IPS-20b (cell line): ENCODE data around the gene CNTN4.

Experiments
- H3K27ac ChIP-seq: one replicate; pipeline ENCODE4 v1.5.1; 2013; ENCODE audit warnings: low read length
- H3K27me3 ChIP-seq: 2 replicates; pipeline ENCODE4 v1.6.1; 2013; ENCODE audit warnings: mild to moderate bottlenecking, low read length, inconsistent platforms; ENCODE audit not compliant: insufficient read depth
- H3K36me3 ChIP-seq: 2 replicates; pipeline ENCODE4 v1.6.1; 2013; ENCODE audit warnings: low read depth, mild to moderate bottlenecking, inconsistent platforms, low read length, moderate library complexity; ENCODE audit not compliant: insufficient read depth
- H3K4me1 ChIP-seq: 2 replicates; pipeline ENCODE4 v1.6.1; 2013; ENCODE audit warnings: mild to moderate bottlenecking, control low read depth, inconsistent platforms, low read length, moderate library complexity; ENCODE audit not compliant: insufficient read depth
- H3K4me3 ChIP-seq: 2 replicates; pipeline ENCODE4 v1.5.1; 2013; ENCODE audit warnings: mild to moderate bottlenecking, low read length, inconsistent platforms
- H3K9ac ChIP-seq: 2 replicates; pipeline ENCODE4 v1.6.1; 2013; ENCODE audit warnings: low read depth, mild to moderate bottlenecking, inconsistent platforms, low read length, moderate library complexity
- H3K9me3 ChIP-seq: 2 replicates; pipeline ENCODE4 v1.6.1; 2013; ENCODE audit warnings: mild to moderate bottlenecking, low read depth, low read length, inconsistent platforms; ENCODE audit not compliant: insufficient read depth

The CNTN4 gene

GRCh38 chr3:2099028-2099671, 484 bp downstream of the CNTN4 start:
- H3K36me3 ChIP-seq, result no peaks in the 10 kb centered on the region
- H3K4me1 ChIP-seq, result peaks cover 6% of the 10 kb centered on the region; the same call in 1 of the 2 replicates
- H3K27me3 ChIP-seq, result peaks cover 84% of the 10 kb centered on the region
- H3K4me3 ChIP-seq, result peak overlapping the region; percentile 71
- no peak overlapping the region for H3K27ac ChIP-seq
- no peaks in the 10 kb centered on the region for H3K9me3 ChIP-seq
- H3K9ac ChIP-seq, result peak overlapping the region; percentile 31; the same call in 1 of the 2 replicates

DNA sequence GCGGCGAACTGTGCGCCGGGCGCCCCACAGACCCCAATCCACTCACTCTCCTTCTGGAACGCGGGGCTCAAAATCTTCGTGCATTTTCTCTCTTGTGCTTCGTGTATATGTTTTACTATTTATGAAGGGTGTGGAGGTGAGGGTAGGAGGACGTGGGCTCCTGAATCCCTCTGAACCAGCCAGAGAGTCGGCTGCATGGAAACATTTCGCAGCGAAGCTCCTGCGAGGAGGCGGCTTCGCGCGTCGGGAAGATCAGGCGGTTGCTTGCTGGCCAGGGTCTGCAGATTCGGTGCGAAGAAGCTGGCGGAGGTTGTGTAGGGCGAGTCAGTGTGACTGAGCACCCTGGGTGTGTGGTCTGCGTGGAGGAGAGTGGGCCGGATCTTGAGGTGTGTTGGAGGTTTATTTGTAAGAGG, 1.1 kb downstream of the CNTN4 start:
- H3K4me1 ChIP-seq, result peaks cover 5% of the 10 kb centered on the region; the same call in 1 of the 2 replicates
- H3K9ac ChIP-seq, result peak overlapping the region; percentile 31; the same call in 1 of the 2 replicates
- no peaks in the 10 kb centered on the region for H3K36me3 ChIP-seq
- 0 out of 2 replicates have a peak, but pooled peaks cover under 1% of the 10 kb centered on the region for H3K9me3 ChIP-seq
- H3K27me3 ChIP-seq, result peaks cover 78% of the 10 kb centered on the region
- peak overlapping the region; percentile 71 for H3K4me3 ChIP-seq
- H3K27ac ChIP-seq, result no peak overlapping the region

- Histone ChIP-seq H3K4me1 (no peaks in the 10 kb centered on the region), H3K27ac (no peak overlapping the region), H3K27me3 (peaks cover 15% of the 10 kb centered on the region), H3K9me3 (peaks cover 24% of the 10 kb centered on the region), H3K36me3 (no peaks in the 10 kb centered on the region), H3K4me3 (no peak overlapping the region), H3K9ac (no peak overlapping the region)
Measured at GRCh38 chr3:2106438-2106837, 7.8 kb downstream of the CNTN4 start.

GRCh38 chr3:2110597-2111117, 12.0 kb downstream of the CNTN4 start:
- Histone ChIP-seq H3K9me3 (peaks cover 16% of the 10 kb centered on the region), H3K36me3 (no peaks in the 10 kb centered on the region), H3K9ac (no peak overlapping the region), H3K4me3 (no peak overlapping the region), H3K27me3 (no peaks in the 10 kb centered on the region), H3K27ac (no peak overlapping the region), H3K4me1 (peaks cover 3% of the 10 kb centered on the region; the same call in 1 of the 2 replicates)

- H3K27me3 ChIP-seq, result no peaks in the 10 kb centered on the region
Measured at GRCh38 chr3:2114617-2115275, 16.1 kb downstream of the CNTN4 start.

GRCh38 chr3:2130726-2131125, 32.1 kb downstream of the CNTN4 start:
- no peak overlapping the region for H3K9ac ChIP-seq
- no peaks in the 10 kb centered on the region for H3K9me3 ChIP-seq
- no peak overlapping the region for H3K4me3 ChIP-seq
- H3K27me3 ChIP-seq, result no peaks in the 10 kb centered on the region
- H3K27ac ChIP-seq, result no peak overlapping the region
- no peaks in the 10 kb centered on the region for H3K4me1 ChIP-seq
- no peaks in the 10 kb centered on the region for H3K36me3 ChIP-seq

More at GRCh38 chr3:2114617-2115275, 16.1 kb downstream of the CNTN4 start:
- Histone ChIP-seq H3K4me3 (no peak overlapping the region), H3K36me3 (no peaks in the 10 kb centered on the region), H3K4me1 (peaks cover 8% of the 10 kb centered on the region), H3K9ac (no peak overlapping the region), H3K27ac (no peak overlapping the region), H3K9me3 (no peaks in the 10 kb centered on the region)

GRCh38 chr3:2133146-2133545, 34.5 kb downstream of the CNTN4 start:
- Histone ChIP-seq H3K36me3 (no peaks in the 10 kb centered on the region), H3K27ac (no peak overlapping the region), H3K4me1 (no peaks in the 10 kb centered on the region), H3K9me3 (no peaks in the 10 kb centered on the region), H3K4me3 (no peak overlapping the region), H3K27me3 (no peaks in the 10 kb centered on the region), H3K9ac (no peak overlapping the region)

DNA sequence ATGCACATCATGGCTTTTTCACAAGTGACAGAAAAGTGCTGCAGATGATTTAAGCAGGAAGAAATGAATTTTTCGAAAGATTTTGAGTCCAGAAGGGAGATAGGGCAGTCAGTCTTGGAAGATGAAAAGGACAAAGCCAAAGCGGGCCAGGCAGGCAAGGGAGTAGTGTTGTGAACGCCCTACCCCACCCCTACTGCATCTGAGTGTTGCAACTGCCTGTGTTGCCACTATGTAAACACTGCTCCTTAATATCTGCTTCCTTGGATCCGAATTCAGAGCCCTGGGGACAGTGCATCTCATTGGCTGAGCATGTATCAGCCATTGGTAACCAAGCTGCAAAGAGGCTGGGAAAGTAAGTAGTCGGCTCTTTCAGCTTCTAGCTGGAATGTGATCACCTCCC, 39.0 kb downstream of the CNTN4 start:
- Histone ChIP-seq H3K9ac (no peak overlapping the region), H3K4me1 (no peaks in the 10 kb centered on the region), H3K27ac (no peak overlapping the region), H3K4me3 (no peak overlapping the region), H3K27me3 (no peaks in the 10 kb centered on the region), H3K9me3 (no peaks in the 10 kb centered on the region), H3K36me3 (no peaks in the 10 kb centered on the region)

DNA sequence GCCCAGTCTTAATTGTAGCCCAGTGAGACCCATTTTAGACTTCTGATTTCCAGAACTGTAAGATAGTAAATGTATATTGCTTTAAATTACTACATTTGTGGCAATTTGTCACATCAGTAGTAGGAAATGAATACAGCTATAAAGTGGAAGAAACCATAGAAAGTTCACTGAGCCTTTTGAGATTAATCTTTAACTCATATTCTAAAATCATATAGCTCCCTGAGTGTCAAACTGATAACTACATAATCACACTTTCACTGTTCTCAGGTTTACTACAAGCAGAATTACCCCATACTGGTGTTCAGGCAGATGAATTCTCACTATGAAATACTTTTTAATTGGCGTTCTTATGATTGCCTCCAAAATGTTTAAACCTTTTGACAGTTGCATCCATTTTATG, 42.8 kb downstream of the CNTN4 start:
- no peaks in the 10 kb centered on the region for H3K9me3 ChIP-seq
- H3K4me3 ChIP-seq, result no peak overlapping the region
- H3K4me1 ChIP-seq, result no peaks in the 10 kb centered on the region
- no peak overlapping the region for H3K9ac ChIP-seq
- no peaks in the 10 kb centered on the region for H3K27me3 ChIP-seq
- no peak overlapping the region for H3K27ac ChIP-seq
- no peaks in the 10 kb centered on the region for H3K36me3 ChIP-seq

- Histone ChIP-seq H3K27ac (no peak overlapping the region), H3K4me1 (no peaks in the 10 kb centered on the region), H3K36me3 (no peaks in the 10 kb centered on the region), H3K9me3 (no peaks in the 10 kb centered on the region), H3K27me3 (no peaks in the 10 kb centered on the region), H3K4me3 (no peak overlapping the region), H3K9ac (no peak overlapping the region)
Measured at GRCh38 chr3:2148561-2149340, 50.1 kb downstream of the CNTN4 start.

- Histone ChIP-seq H3K9me3 (no peaks in the 10 kb centered on the region), H3K9ac (no peak overlapping the region), H3K4me3 (no peak overlapping the region), H3K27ac (no peak overlapping the region), H3K27me3 (0 out of 2 replicates have a peak, but pooled peaks cover 3% of the 10 kb centered on the region), H3K36me3 (no peaks in the 10 kb centered on the region), H3K4me1 (no peaks in the 10 kb centered on the region)
Measured at GRCh38 chr3:2153053-2153452, 54.4 kb downstream of the CNTN4 start.
